IPS-15b (cell line): ENCODE results near the gene CDYL2.

Experiments used
- H3K27me3 ChIP-seq: one replicate; pipeline ENCODE4 v1.6.1; 2013; ENCODE audit warnings: low read length; ENCODE audit not compliant: control insufficient read depth, insufficient read depth
- H3K36me3 ChIP-seq: one replicate; pipeline ENCODE4 v1.6.1; 2013; ENCODE audit warnings: low read length; ENCODE audit not compliant: control insufficient read depth, insufficient read depth
- H3K4me1 ChIP-seq: one replicate; pipeline ENCODE4 v1.6.1; 2013; ENCODE audit warnings: mild to moderate bottlenecking, low read length; ENCODE audit not compliant: control insufficient read depth, insufficient read depth
- H3K4me3 ChIP-seq: one replicate; pipeline ENCODE4 v1.5.1; 2013; ENCODE audit warnings: low read depth, low read length
- H3K9ac ChIP-seq: one replicate; pipeline ENCODE4 v1.6.1; 2013; ENCODE audit warnings: low read depth, mild to moderate bottlenecking, low read length
- H3K9me3 ChIP-seq: one replicate; pipeline ENCODE4 v1.6.1; 2013; ENCODE audit warnings: mild to moderate bottlenecking, low read length; ENCODE audit not compliant: control insufficient read depth, insufficient read depth

CDYL2 gene

GRCh38 chr16:80784951-80785350, 19.4 kb downstream of the CDYL2 start:
- peaks cover 2% of the 10 kb centered on the region for H3K4me1 ChIP-seq
- no peaks in the 10 kb centered on the region for H3K36me3 ChIP-seq
- H3K9ac ChIP-seq, result no peak overlapping the region
- H3K27me3 ChIP-seq, result no peaks in the 10 kb centered on the region
- H3K9me3 ChIP-seq, result no peaks in the 10 kb centered on the region
- H3K4me3 ChIP-seq, result no peak overlapping the region

GRCh38 chr16:80778703-80779102, 25.7 kb downstream of the CDYL2 start:
- no peak overlapping the region for H3K9ac ChIP-seq
- no peaks in the 10 kb centered on the region for H3K36me3 ChIP-seq
- no peaks in the 10 kb centered on the region for H3K4me1 ChIP-seq
- no peaks in the 10 kb centered on the region for H3K27me3 ChIP-seq
- H3K9me3 ChIP-seq, result no peaks in the 10 kb centered on the region
- no peak overlapping the region for H3K4me3 ChIP-seq

GRCh38 chr16:80776856-80777255, 27.5 kb downstream of the CDYL2 start:
- H3K36me3 ChIP-seq, result no peaks in the 10 kb centered on the region
- no peaks in the 10 kb centered on the region for H3K9me3 ChIP-seq
- no peaks in the 10 kb centered on the region for H3K27me3 ChIP-seq
- no peaks in the 10 kb centered on the region for H3K4me1 ChIP-seq
- no peak overlapping the region for H3K4me3 ChIP-seq
- no peak overlapping the region for H3K9ac ChIP-seq

GRCh38 chr16:80775450-80775849, 28.9 kb downstream of the CDYL2 start:
- Histone ChIP-seq H3K9ac (no peak overlapping the region), H3K27me3 (no peaks in the 10 kb centered on the region), H3K36me3 (no peaks in the 10 kb centered on the region), H3K9me3 (no peaks in the 10 kb centered on the region), H3K4me1 (no peaks in the 10 kb centered on the region), H3K4me3 (no peak overlapping the region)

- H3K27me3 ChIP-seq, result no peaks in the 10 kb centered on the region
- no peak overlapping the region for H3K9ac ChIP-seq
- H3K36me3 ChIP-seq, result no peaks in the 10 kb centered on the region
- H3K9me3 ChIP-seq, result no peaks in the 10 kb centered on the region
- no peak overlapping the region for H3K4me3 ChIP-seq
- no peaks in the 10 kb centered on the region for H3K4me1 ChIP-seq
These were observed 37.6 kb downstream of the CDYL2 start for GRCh38 chr16:80766798-80767197.

GRCh38 chr16:80759419-80760162, 44.8 kb downstream of the CDYL2 start:
- no peaks in the 10 kb centered on the region for H3K9me3 ChIP-seq

GRCh38 chr16:80754476-80754875, 49.9 kb downstream of the CDYL2 start:
- H3K4me3 ChIP-seq, result no peak overlapping the region
- no peaks in the 10 kb centered on the region for H3K9me3 ChIP-seq
- no peaks in the 10 kb centered on the region for H3K36me3 ChIP-seq
- H3K27me3 ChIP-seq, result no peaks in the 10 kb centered on the region
- H3K9ac ChIP-seq, result no peak overlapping the region
- H3K4me1 ChIP-seq, result no peaks in the 10 kb centered on the region

More at GRCh38 chr16:80759419-80760162, 44.8 kb downstream of the CDYL2 start:
- Histone ChIP-seq H3K9ac (no peak overlapping the region), H3K4me3 (no peak overlapping the region), H3K27me3 (no peaks in the 10 kb centered on the region), H3K4me1 (no peaks in the 10 kb centered on the region), H3K36me3 (no peaks in the 10 kb centered on the region)

- H3K36me3 ChIP-seq, result no peaks in the 10 kb centered on the region
- H3K4me1 ChIP-seq, result no peaks in the 10 kb centered on the region
- no peak overlapping the region for H3K9ac ChIP-seq
- H3K4me3 ChIP-seq, result no peak overlapping the region
- no peaks in the 10 kb centered on the region for H3K9me3 ChIP-seq
- H3K27me3 ChIP-seq, result no peaks in the 10 kb centered on the region
These were observed 51.9 kb downstream of the CDYL2 start for GRCh38 chr16:80752541-80752940.

- no peak overlapping the region for H3K9ac ChIP-seq
These were observed 53.2 kb downstream of the CDYL2 start for GRCh38 chr16:80751167-80751566.

GRCh38 chr16:80746231-80746630, 58.2 kb downstream of the CDYL2 start:
- H3K9ac ChIP-seq, result no peak overlapping the region
- H3K36me3 ChIP-seq, result no peaks in the 10 kb centered on the region
- H3K9me3 ChIP-seq, result no peaks in the 10 kb centered on the region
- no peaks in the 10 kb centered on the region for H3K27me3 ChIP-seq
- H3K4me3 ChIP-seq, result no peak overlapping the region
- no peaks in the 10 kb centered on the region for H3K4me1 ChIP-seq

More at GRCh38 chr16:80751167-80751566, 53.2 kb downstream of the CDYL2 start:
- Histone ChIP-seq H3K9me3 (no peaks in the 10 kb centered on the region), H3K4me1 (no peaks in the 10 kb centered on the region), H3K27me3 (no peaks in the 10 kb centered on the region), H3K4me3 (no peak overlapping the region), H3K36me3 (no peaks in the 10 kb centered on the region)

GRCh38 chr16:80744856-80745255, 59.5 kb downstream of the CDYL2 start:
- Histone ChIP-seq H3K4me1 (no peaks in the 10 kb centered on the region), H3K9ac (no peak overlapping the region), H3K36me3 (no peaks in the 10 kb centered on the region), H3K9me3 (no peaks in the 10 kb centered on the region), H3K27me3 (no peaks in the 10 kb centered on the region), H3K4me3 (no peak overlapping the region)

- no peaks in the 10 kb centered on the region for H3K27me3 ChIP-seq
- no peaks in the 10 kb centered on the region for H3K9me3 ChIP-seq
- H3K36me3 ChIP-seq, result no peaks in the 10 kb centered on the region
- no peaks in the 10 kb centered on the region for H3K4me1 ChIP-seq
- H3K4me3 ChIP-seq, result no peak overlapping the region
- no peak overlapping the region for H3K9ac ChIP-seq
These were observed 60.6 kb downstream of the CDYL2 start for GRCh38 chr16:80743772-80744171.
